Endometrial microvascular endothelial cells (primary cell): ENCODE data around the gene DAAM1. TPM values are rescaled to one million over a fixed set of nuclear protein-coding genes. Genes with fewer than 3 reads are reported as not detected.

Source experiments
- in situ Hi-C: cut with HindIII; loops from 2 replicates; pipeline ENCODE4 v1.10.0; 2017; ENCODE audit warnings: low sequenced_read_pairs, low pct_unique_long_range_greater_than_20kb; ENCODE audit errors: inconsistent ontology term
- total RNA-seq: library from RNA; depleted of rRNA; stranded (reverse); fragments of >200 nt; gene quantifications from one replicate; pipeline ENCODE4 v1.2.3, GENCODE V29; 2015; ENCODE audit errors: inconsistent ontology term

The DAAM1 gene
- total RNA-seq, 1 donor from 2014 or later = 16.2 TPM

DNA sequence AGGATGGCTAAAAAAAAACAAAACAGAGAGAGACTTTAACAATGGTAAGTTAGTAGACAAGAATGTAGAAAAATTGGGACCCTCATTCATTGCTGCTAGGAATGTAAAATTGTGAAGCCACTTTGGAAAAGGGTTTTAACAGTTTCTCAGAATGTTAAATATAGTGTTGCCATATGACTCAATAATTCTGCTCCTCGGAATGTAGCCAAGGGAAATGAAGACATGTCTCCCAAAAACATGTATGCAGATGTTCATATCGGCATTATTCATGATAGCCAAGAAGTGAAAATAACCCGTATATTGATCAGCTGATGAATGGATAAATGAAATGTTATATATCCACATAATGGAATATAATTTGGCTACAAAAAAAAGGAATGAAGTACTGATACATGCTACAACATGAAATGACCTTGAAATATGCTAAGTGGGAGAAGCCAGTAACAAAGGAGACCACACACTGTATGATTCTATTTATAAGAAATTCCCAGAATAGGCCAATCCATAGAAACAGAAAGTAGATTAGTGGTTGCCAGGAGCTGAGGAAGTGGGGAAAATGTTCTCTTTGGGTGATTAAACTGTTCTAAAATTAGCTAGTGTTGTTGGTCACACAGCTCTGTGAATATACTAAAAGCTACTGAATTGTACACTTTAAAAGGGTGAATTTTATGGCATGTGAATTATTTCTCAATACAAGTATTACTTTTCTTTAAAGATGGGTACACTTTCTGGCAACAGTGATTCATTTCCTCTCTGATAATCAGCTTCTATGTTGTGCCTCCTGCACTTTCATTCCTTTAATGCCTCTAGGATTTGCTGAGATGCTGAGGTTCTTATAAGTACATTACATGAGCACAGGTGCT is 132.5 kb downstream of the DAAM1 start:
- in situ Hi-C loops = no loop called here

GRCh38 chr14:59321626-59321949 is 133.1 kb downstream of the DAAM1 start:
- in situ Hi-C loops = no loop called here

GRCh38 chr14:59325906-59326305 is 137.4 kb downstream of the DAAM1 start:
- in situ Hi-C loops = no loop called here

DNA sequence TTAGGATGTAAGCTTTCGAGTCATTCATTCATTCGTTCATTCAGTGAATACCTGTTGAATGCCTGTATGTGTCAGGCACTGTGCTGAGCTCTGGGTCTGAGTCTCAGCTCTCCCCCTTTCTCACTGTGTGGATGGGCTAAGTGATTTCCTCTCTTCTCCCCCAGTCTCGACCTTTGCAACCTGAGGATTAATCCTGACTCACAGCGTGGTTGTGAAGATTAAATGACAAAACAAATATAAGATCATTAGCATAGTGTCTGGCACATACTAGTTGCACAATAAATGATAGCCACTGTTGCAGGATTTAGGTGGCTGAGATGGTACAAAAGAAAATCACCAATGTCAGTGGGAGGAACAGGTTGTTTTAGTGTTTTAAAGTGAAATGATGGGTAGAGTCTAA is 140.0 kb downstream of the DAAM1 start:
- in situ Hi-C loops = no loop called here

DNA sequence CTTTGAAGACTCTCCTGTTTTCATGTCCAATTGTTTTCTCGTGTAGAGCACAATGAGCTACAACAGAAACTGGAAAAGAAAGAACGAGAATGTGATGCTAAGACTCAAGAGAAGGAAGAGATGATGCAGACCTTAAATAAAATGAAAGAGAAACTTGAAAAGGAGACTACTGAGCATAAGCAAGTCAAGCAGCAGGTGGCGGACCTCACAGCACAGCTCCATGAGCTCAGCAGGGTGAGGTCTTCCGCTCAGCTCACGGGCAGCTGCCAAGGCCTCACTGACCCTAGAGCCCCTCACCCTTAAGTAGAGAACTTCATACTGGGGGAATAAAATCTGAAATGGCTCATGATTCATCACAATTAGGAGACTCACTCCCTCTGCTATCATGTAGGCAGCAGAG is 142.0 kb downstream of the DAAM1 start:
- in situ Hi-C loops = no loop called here

- in situ Hi-C loops = no loop called here
Measured at GRCh38 chr14:59331217-59331616, 142.8 kb downstream of the DAAM1 start.

DNA sequence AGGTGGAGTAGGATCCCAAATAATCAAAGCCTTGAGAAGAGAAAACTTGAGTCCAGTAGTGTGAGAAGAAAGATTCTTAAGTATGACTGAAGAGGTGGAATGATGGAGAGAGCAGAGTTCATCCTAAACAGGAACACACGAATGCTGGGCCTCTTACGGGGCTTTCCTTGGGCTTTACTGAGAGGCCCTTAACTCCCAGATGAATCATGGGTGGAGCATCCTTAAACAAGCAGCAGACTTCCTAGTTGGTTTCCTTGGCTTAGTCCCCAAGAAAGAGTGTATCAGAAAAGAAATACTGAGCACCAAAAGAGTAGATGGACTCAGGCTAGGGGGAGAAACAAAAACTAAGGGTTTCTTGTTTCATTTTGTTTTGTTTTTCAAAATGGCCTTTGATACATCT is 144.3 kb downstream of the DAAM1 start:
- in situ Hi-C loops = no loop called here

DNA sequence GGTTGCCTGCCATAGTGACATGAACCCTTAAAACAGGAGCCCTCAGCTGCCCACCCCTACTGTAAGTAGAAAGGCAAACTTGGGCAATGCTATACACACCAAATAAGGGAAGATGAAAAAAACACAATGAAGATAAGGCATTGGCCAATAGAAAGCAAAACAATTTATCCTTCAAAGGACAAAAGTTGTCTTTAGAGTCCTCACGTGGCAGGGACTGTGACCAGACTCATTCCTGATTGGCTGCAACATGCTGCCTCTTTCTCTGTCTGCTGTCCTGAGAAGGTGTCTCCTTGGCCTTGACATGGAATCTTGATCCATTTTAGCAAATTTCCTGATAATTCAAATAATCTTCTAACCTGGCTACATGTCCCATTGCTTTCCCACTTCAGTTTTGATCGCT is 144.8 kb downstream of the DAAM1 start:
- in situ Hi-C loops = no loop called here

- in situ Hi-C loops = no loop called here
Measured at GRCh38 chr14:59333668-59334067, 145.2 kb downstream of the DAAM1 start.

DNA sequence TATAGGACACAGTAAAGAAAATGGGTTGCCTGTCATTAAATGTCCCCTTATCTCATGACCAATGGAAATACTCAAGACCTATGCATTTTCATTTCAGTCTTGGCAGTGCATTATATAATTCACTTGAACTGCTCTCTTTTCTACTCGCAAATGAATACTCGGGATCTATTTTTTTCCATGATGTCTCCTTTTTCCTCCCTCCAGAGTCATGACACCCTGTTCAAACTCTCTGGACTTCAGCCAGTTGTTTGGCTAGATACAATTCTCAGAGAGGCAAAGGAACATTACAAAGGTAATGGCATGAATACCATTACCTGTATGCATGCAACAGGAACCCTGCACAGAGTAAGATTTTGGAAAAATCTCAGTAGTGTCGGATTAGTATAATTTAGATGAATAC is 145.8 kb downstream of the DAAM1 start:
- in situ Hi-C loops = no loop called here

DNA sequence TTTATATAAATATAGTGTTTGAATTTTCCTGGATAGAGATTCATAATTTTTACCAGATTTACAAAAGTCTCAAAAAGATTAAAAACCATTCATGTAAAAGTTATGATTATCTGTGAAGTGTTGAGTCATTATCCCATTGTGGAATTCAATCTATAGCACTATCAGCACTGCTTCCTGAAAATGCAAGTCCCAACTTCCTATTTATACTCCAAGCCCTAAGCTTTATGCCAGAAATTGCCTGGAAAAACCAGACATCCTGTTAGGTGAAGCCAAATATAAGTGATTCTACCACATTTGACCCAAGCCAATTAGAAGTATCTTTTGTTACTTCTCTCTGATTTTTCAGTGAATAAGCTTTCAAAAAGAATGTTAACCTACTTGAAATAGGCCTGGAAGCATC is 147.6 kb downstream of the DAAM1 start:
- in situ Hi-C loops = no loop called here

DNA sequence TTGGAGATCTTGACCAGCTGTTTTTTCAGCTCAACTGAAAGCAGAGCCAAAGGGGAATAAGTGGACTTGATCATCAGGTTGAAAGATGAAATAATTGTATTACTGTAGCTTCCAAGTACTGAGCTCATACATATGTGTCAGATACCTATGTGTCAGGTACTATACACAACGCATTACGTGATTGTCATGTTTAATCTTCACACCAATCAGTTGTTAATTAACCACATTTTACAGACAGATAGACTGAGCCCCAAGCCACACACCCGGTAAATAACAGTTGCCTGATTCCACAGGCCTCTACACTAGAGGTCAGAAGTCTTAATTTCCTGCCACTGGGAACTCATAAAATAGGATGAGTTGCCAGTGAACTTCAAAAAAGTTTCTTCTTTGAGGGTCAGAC is 148.2 kb downstream of the DAAM1 start:
- in situ Hi-C loops = no loop called here

GRCh38 chr14:59337141-59337611 is 148.7 kb downstream of the DAAM1 start:
- in situ Hi-C loops = no loop called here

DNA sequence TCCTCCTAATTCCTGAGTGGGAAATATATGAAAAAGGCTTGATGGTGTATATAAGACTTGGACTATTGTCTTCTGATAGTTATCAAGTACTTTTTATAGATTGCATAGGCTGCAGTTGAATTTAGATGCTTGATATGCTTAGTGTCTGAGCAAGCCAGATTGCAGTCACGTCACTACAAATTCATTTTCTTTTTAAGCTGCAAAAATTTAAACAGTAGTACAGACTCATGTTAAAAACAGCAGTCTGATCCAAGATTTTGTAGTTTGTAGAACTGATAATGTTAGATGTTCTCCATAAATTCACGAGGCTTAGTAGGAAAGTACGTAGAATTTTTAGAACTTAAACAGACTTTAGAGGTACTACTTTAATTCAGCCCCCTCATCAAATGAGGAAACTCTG is 150.3 kb downstream of the DAAM1 start:
- in situ Hi-C loops = no loop called here

DNA sequence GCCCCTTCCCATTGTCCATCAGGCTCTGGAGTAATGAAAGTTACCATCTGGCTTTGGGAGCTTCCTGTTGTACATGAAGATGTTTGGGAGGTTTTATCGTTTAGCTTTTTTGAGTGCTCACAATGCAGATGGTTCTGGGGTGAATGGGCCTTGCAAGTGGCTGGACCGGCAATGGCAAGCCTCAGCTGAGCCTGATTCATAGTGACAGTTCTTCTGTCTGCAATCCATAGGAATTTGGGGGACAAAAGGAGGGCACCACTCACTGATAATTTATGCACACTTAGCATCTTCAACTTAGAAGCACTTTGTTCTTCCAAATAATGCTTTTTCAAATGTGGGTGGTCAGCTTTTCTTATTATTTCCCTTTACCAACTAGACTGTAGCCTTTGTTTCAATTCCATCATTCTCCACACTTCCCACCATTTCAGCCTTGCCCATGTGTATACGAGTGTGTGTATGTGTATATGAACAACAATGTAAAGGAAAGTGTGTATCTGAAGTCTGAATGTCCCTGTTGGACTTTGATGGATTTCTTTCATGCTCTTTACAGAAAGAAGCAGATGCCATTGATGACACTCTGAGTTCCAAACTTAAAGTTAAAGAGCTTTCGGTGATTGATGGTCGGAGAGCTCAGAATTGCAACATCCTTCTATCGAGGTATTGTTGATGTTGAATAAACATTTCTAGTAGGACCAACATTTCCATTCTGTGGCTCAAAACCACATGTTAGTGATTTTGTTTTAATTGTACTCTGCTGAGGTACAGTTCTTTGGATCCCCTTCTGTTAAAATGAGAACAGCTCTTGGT is 151.3 kb downstream of the DAAM1 start:
- in situ Hi-C loops = no loop called here

GRCh38 chr14:59341858-59342477 is 153.5 kb downstream of the DAAM1 start:
- in situ Hi-C loops = no loop called here

DNA sequence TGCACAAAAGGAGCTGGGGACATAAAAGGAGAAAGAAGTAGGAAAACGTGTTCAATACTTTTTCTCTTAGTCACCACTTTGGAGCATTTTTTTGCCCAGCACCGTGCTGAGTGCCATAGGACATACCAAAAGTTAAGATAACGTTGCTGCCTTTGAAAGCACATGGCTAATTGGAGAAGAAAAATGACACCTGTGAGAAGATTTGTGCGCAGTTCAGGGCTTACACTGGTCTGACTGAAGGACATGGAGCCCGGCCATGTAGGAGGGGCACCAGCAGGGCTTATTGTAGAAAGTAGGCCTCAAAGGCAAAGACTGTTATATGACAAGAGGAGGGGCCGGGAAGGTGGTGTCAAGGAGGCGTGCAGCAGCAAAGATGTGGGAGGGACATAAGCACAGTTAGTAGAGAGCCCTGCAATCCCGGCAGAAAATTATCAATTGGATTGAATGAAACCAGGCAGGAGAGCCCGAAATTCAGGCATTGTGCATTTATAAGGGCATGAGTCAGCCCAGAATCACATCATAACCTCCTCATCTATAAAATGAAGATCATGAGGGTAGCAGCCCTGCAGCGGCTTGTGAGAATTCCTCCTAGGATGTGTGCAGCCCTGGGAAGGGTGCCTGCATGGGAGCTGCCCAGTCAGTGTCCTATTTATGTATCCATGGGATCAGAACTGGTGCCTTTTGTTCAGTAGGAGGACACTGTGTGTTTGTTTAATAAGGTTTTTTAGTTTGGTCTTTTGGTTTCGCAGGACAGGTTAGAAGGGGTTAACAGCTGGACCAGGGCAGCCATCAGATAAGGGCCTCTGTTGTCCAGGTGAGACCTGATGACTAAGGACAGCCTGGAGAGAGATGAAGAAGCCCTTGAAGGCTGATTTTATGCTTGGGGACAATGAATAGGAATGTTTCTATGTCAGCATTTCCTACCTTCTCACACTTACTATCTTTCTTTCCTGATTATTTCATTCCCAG is 154.3 kb downstream of the DAAM1 start:
- in situ Hi-C loops = no loop called here

- in situ Hi-C loops = no loop called here
Measured at GRCh38 chr14:59343585-59343984, 155.1 kb downstream of the DAAM1 start.

DNA sequence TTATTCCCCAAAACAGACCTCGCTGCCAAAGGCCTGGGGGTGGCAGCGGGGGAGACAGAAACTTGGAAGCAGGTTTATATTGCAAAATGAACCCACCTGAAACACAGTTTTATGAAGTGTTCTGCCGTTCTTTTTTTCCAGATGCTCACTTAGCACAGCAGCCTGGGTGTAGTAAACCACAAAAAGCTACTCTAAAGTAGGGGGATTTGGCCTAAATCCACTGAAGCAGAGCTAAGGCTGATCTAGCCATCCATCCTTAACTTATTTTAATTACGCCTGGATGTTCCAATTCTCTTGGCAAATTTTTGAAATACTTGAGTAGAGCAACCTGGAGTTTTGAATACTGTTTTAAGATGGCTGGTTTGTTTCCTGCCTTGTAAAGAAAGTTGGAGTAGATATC is 155.5 kb downstream of the DAAM1 start:
- in situ Hi-C loops = no loop called here
